Renal cortex interstitium (tissue), 11 donors: Measurements from ENCODE around the gene GNAT2. TPM values are rescaled to one million over a fixed set of nuclear protein-coding genes. Genes with fewer than 3 reads are reported as not detected.

ENCODE experiments used
- DNase-seq, 11 donors: peaks; one replicate each; pipeline ENCODE4 v3.0.0-alpha.2; 2013; ENCODE audit warnings: low read depth in 9 of 11, low spot score in 4 of 11; ENCODE audit errors: extremely low read depth in 1 of 11
- polyA plus RNA-seq, 3 donors: library from polyadenylated mRNA; unstranded; fragments of 120-200 nt; gene quantifications; one replicate each; pipeline ENCODE4 v1.2.1, GENCODE V29; 2013; ENCODE audit not compliant: insufficient read length in 3 of 3

GNAT2 gene
- polyA plus RNA-seq, 3 donors = not detected

GRCh38 chr1:109644670-109645069 is 25.3 kb upstream of the GNAT2 start:
- no peak for DNase-seq

GRCh38 chr1:109643385-109644230 is 24.2 kb upstream of the GNAT2 start:
- DNase-seq = peak in 2 of 11 donors; percentile 62 to 74

GRCh38 chr1:109642626-109643025 is 23.2 kb upstream of the GNAT2 start:
- no peak for DNase-seq

GRCh38 chr1:109641861-109642260 is 22.4 kb upstream of the GNAT2 start:
- DNase-seq = no peak

DNA sequence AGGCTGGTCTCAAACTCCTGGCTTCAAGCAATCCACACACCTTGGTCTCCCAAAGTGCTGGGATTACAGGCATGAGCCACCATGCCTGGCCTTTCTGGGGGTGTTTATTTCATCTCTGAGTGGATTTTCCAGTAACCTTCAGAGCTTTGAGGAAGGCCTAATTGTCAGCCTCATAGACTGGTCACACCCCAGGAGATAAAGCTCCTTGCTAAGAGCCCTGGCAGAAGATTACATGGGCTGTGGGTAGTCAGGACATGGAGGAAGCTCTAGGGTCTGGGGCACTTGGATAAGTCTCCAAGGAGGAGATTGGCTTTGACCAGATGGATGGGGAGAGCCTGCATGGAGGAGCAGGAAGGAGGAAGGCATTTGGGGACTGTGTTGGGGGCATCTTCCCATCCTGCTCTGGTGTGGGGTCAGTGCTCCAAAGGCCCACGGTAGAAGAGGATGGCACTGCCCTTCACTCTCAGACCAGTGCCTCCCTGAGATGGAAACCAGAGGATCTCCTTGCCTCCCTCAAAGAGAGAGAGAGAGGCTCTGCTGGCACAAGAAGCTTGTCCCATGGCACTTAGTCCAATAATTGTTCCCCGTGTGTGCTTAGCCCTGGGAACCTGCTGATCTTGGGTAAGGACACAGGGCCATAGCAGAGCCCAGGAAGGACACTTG is 21.8 kb upstream of the GNAT2 start:
- no peak for DNase-seq

DNA sequence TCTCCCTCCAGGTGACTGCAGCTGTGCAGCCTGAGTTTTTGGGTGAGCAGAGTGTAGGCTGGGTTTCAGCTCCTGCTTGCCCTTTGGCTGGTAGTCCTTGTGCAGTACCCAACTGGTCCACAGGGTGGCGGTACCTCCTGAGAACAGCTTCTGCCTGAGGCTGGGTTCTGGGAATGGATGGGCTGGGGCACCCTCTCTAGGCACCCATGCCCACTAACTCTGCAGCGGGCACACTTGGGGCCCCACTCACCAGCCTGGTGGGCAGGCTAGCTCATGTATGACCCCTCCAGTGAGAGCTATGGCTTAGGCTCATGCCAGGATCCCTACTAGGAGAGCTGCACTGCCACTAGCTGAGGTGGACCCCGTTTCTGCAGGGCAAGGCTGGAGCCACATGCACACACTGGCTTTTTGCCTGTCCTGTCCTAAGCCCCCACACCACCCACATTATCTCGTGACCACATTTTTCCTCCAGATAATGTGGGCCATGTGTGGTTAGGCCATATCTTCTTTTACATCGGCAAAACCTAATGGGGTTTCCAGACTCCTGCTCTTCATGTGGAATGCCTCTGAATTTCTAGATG is 21.0 kb upstream of the GNAT2 start:
- DNase-seq = peak in 1 of 11 donors; percentile 45

DNA sequence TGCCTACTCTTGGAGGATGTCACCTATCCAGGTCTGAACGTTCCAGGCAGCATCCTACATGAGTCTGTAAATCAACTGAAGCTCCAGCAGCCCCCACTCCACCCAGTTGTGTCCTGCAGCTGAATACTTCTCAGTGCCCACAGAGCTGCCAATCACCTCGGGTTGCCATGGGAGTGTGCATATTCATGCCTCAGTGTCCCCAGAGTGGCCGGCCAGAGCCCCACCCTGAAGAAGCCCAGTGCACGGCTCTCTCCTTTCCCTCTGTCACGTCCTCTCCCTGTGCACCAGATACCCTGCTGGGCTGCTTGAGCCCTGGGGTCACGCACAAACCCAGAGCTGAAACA is 20.4 kb upstream of the GNAT2 start:
- DNase-seq = no peak

DNA sequence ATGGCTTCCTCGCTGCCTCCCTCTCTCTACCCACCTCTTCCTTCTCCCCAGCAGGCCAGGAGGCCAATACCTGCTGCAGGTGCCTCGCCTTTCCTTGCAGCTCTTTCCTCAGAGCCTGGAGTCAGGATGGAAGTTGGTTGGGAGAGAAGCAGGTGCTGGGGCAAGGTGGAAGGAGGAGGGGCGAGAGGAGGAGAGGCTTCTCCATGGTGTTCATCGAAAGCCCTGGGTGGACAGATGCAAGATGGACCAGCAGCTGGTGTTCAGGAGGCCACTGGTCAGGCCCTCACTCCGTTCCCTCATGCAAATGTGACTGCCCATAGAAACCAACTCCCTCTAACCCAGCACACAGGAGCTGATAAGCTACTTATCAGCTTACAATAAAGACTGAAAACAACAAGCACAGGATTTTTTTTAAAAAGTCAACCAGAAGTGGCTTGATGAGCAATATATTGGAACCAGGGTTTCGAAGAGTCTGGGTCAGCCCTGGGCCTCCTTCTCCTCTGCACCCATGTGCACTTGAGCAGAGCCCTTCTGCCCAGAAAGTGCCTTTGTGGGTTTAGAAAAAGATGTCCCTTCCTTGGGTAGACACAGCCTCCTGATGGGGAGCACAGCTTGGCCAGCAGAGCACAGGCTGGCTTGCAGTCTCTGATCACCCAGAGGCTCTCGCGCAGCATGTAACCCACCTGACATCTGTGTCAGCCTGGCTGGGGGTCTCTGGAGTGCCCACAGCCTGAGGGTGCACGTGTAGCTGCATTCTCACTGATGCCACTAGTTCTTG is 19.8 kb upstream of the GNAT2 start:
- DNase-seq = no peak

GRCh38 chr1:109637446-109637845 is 18.0 kb upstream of the GNAT2 start:
- DNase-seq = no peak

DNA sequence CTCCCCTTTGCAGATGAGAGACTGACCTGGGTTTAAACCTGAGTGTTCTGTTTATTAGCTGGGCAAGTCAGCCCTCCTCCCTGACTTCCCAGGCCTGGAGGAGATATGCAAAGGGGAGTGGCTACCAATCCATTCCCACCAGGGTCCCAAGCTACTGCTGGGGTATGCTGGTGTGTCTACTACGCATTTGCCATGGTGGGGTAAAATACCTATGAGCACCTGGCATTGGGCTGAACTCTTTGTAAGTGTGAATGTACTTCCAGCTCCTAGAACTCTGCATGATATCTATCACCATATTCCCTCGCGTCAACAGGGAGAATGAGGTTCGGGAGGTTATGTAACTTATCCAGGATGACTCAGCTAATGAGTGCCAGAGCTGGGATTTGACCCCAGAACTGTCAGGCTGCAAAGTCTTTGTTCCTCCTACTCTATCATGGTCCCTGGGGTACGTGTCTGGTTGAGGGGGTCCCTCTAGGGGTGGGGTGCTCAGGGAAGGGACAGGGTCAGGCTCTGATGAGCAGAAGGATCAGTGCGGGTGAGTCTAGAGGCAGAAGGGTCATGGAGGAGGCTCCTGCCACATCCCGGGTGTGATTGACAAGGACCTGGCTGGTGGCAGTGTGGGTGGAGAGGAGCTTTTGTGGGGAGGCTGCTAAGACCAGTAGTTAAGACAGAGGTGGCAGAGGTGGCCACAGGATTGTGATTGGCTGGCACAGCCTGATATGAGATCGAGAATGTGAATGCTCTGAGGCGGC is 17.0 kb upstream of the GNAT2 start:
- no peak for DNase-seq

GRCh38 chr1:109635862-109636200 is 16.4 kb upstream of the GNAT2 start:
- no peak for DNase-seq

DNA sequence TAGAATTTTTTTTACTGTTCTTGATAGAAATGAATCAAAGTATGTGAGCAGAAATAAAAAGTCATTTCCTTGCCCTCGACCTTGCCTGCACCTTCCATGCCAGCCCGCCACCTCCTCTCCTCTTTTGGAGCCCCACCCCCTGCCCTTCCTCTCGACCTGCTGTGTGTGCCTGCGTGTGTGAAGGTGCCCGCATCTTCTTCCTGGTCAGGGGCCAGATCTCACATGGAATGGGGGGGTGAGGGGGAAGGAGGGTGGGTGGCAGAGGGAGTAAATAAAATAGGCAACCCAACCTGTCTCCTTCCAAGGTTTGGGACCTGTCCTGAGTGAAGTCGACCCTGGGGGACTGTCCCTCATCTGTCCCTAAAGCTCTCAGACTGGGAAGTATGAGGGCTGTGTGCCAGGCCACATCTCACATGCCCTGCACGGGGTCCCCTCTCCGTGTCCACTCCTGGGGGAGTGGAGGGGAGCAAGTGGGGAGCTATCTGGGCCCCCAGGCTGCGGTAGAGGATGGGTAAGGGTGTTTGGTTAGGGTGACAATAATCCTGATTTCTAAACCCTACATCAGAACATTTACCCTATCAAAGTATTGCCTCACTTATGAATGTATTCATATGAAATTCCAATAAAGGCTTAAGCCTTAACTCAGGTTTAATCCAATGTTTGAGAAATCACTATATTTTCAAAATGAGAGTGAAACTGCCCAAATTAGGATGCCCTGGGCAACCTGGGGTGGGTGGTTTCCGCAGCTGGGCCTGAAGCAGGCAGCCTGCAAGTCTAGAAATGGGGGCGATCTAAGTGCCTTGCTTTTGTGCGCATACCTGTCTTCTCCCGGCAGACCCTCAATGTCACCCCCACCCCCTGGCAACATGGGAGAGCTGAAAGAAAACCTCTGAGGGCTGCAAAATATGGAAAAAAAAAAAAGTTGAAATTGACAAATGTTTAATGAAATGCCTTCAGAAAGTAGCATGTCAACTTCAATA is 15.6 kb upstream of the GNAT2 start:
- no peak for DNase-seq

- DNase-seq = no peak
Measured at GRCh38 chr1:109634292-109634691, 14.9 kb upstream of the GNAT2 start.

GRCh38 chr1:109632671-109633346 is 13.4 kb upstream of the GNAT2 start:
- no peak for DNase-seq

DNA sequence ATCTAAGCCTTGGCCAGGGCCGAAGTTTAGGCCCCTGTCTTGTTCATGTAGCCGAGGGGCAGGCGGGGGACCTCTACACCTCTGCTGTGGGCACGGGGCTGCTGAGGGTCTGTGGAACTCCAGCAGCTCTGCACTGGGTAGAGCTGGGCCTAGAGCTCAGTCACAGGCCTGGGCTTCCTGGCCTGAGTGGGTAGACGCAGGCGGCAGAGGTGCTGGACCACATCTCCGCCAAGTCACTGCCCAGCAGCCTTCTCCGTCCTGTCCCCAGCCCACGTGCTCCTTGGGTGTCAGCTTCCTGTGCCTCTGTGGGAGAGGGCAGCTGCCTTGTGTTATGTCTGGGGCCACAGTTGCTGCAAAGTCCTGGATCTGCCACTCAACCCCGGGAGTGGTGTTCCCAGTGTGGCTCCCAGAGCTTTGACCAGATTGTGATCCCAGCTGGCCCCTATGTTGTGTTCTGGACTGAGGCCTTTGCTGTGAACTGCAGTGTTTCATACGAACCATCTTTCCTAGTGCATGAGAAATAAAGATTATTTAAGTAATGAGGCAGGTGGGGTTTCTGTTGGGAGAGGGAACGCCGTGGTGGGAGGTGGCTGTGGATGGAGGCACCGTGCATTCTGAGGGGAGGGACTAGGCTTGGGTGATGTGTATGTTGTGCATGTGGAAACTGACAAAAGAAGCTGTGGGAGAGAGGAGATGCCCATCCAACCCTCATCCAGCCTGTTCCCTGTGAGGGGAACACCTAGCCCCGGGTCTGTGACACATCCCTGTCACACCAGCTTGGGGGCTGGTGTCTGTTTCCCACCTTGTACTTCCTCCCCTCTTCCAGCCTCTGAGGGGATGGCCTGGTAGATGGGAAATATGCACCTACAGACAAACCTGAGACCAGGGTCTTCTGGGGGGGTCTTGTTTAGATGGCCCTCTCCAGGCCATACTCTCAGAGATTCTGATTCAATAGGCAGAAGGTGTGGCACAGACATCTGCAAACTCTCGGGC is 12.4 kb upstream of the GNAT2 start:
- no peak for DNase-seq

GRCh38 chr1:109630898-109631512 is 11.6 kb upstream of the GNAT2 start:
- no peak for DNase-seq
